ENCODE measurements around the gene NDUFA11. TPM values are rescaled to one million over a fixed set of nuclear protein-coding genes. Genes with fewer than 3 reads are reported as not detected.
A peak's percentile ranks its signal among the peaks of the same experiment; 100 is the strongest.

Gene NDUFA11
- total RNA-seq, 6 experiments from 2014 or later = 277 to 334 (median 300) TPM

DNA sequence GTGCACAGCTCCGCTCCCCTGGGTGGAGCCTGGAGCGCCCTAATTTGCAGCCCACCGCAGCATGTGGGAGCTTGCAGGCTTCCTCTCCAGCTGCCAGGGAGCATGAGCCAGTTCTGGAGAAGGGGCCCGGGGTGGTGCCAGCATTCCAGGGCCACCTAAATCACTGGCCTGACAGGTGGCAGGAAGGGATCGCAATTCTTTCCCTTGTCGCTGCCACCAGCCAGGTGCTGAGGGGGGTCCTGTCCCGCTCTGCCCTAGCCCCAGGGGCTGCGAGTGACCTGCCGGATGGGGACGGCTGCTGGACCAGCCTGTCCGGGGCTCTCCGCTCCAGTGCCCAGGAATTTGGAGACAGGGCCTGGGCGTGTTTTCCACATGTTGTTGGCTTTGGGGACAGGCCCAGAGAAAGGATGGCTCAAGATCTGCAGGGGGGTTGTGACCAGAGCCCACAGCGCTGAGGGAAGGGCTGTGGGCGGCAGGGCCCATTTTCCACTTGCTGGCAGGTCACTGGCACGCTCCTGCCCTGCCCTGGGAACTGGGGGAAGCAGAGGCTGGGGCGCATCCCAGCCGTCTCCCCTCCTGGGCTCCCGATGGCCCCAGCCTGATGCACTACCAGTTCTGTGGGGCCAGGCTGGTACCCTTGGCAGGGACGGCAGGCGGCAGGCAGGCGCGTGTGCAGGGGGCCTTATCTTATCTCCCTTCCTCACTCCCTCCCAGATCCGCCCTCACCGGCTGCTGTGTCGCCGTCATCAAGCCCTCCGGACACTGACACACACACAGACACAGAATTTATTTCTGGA is 9.5 kb downstream of the NDUFA11 start:
- no peaks in the 10 kb centered on the region for H3K9me3 Mint-ChIP-seq
- no peaks in the 10 kb centered on the region for H3K36me3 Mint-ChIP-seq (ENCODE audit: low read depth)
- peaks cover 8% of the 10 kb centered on the region for H3K4me1 Mint-ChIP-seq (ENCODE audit: low read depth)
- TF ChIP-seq, protein P1, sequence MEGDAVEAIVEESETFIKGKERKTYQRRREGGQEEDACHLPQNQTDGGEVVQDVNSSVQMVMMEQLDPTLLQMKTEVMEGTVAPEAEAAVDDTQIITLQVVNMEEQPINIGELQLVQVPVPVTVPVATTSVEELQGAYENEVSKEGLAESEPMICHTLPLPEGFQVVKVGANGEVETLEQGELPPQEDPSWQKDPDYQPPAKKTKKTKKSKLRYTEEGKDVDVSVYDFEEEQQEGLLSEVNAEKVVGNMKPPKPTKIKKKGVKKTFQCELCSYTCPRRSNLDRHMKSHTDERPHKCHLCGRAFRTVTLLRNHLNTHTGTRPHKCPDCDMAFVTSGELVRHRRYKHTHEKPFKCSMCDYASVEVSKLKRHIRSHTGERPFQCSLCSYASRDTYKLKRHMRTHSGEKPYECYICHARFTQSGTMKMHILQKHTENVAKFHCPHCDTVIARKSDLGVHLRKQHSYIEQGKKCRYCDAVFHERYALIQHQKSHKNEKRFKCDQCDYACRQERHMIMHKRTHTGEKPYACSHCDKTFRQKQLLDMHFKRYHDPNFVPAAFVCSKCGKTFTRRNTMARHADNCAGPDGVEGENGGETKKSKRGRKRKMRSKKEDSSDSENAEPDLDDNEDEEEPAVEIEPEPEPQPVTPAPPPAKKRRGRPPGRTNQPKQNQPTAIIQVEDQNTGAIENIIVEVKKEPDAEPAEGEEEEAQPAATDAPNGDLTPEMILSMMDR (IDR thresholded peaks at IDR 0.05) = no peak
- no peak overlapping the region for H3K27ac Mint-ChIP-seq
- no peak overlapping the region for H3K4me3 Mint-ChIP-seq
- H3K27me3 Mint-ChIP-seq (ENCODE audit: insufficient read depth) = peaks cover 11% of the 10 kb centered on the region
- no peak for DNase-seq

DNA sequence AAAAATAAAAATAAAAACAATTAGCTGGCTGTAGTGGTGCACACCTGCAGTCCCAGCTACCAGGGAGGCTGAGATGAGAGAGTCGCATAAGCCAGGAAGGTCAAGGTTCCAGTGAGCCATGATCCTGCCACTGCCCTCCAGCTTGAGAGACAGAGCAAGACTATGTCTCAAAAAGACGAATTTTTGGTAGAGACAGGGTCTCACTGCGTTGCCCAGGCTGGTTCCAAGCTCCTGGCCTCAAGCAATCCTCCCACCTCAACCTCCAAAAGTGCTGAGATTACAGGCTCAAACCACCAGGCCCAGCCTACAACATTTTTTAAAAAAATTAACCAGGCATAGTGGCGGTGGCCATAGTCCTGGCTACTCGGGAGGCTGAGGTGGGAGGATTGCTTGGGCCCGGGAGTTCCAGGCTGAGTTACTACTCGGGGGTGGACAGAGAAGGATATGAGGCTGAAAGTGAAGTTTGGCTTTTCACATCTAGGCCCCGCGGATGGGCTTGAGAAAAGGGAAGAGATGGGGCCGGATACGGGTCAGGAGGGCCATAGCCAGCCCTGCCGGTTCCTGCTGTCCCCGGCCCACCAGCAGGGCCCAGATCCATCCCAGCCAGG is 10.2 kb downstream of the NDUFA11 start:
- no peak for DNase-seq
- peaks cover 11% of the 10 kb centered on the region for H3K27me3 Mint-ChIP-seq (ENCODE audit: insufficient read depth)
- H3K9me3 Mint-ChIP-seq = no peaks in the 10 kb centered on the region
- no peaks in the 10 kb centered on the region for H3K36me3 Mint-ChIP-seq (ENCODE audit: low read depth)
- no peak overlapping the region for H3K4me3 Mint-ChIP-seq
- no peak overlapping the region for H3K27ac Mint-ChIP-seq
- peaks cover 8% of the 10 kb centered on the region for H3K4me1 Mint-ChIP-seq (ENCODE audit: low read depth)
- TF ChIP-seq, protein P1 (IDR thresholded peaks at IDR 0.05) = no peak

DNA sequence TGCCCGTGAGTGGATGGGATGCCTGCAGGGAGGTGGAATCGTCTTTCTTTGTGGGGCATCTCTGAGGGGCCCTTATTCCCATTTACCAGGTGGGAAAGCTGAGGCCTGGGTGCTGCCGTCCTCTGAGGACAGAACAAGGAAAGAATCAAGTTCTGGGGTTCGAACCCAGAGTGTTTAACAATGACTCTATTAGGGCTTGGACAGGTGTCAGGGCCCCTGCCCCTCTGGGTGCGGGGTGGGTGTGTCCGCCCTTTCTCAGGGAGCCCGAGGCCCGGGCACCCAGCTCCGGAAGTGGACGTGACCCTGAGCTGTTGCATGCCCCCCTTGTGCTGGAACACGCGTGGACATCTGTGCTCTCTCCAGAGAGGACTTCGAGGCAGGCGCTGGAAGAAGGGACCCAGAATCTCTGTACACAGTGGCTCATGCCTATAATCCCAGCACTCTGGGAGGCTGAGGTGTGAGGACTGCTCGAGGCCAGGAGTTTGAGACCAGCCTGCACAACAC is 10.8 kb downstream of the NDUFA11 start:
- Mint-ChIP-seq H3K4me1 (ENCODE audit: low read depth) (peaks cover 8% of the 10 kb centered on the region), H3K27me3 (ENCODE audit: insufficient read depth) (peaks cover 11% of the 10 kb centered on the region), H3K9me3 (no peaks in the 10 kb centered on the region), H3K36me3 (ENCODE audit: low read depth) (no peaks in the 10 kb centered on the region), H3K27ac (no peak overlapping the region), H3K4me3 (no peak overlapping the region)
- no peak for DNase-seq
- TF ChIP-seq, protein P1 (IDR thresholded peaks at IDR 0.05) = peak; percentile 23; the same call in 1 of the 2 replicates

DNA sequence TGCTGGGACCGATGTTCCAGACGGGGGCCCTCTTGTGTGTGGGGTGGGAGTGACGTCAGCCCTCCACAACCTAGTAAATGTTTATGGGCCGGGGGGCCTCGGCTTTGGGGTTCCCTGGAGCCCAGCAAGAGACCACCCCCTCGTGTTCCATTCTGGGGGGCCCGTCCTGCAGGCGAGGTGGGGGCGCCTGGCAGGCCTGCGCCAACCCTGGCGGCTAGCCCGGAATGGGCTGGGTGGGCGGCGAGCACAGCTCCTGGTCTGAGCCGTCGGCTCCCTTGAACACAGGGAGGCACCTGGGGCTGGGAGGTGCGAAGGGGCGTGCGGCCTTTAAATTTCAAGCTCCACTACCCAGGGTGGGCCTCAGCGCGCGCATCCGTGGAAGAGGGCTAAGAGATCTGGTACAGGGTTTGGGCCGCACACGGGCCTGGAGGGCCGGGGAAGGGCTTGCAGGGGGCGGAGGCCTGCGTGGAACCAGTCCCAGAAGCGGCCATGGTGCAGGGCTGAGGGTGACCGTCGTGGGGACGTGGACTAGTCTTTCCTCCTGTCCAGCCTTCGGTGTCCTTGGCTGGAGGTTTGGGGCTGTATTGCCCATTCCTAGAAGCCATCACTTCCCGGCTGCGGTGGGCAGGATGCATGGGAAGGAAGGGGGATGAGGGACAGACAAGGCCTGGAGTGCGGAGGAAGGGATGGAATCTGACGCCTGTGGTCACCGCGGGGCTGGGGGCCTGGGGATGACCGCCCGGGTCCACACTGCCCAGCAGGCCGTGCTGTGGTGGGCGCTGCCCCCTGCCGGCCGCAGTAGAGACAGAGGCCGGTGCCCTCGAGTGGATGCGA is 11.4 kb downstream of the NDUFA11 start:
- no peak overlapping the region for H3K4me3 Mint-ChIP-seq
- H3K4me1 Mint-ChIP-seq (ENCODE audit: low read depth) = peaks cover 8% of the 10 kb centered on the region
- TF ChIP-seq, protein P1 (IDR thresholded peaks at IDR 0.05) = peak; percentile 86
- H3K27ac Mint-ChIP-seq = no peak overlapping the region
- peaks cover 11% of the 10 kb centered on the region for H3K27me3 Mint-ChIP-seq (ENCODE audit: insufficient read depth)
- no peaks in the 10 kb centered on the region for H3K36me3 Mint-ChIP-seq (ENCODE audit: low read depth)
- H3K9me3 Mint-ChIP-seq = no peaks in the 10 kb centered on the region
- DNase-seq = no peak

DNA sequence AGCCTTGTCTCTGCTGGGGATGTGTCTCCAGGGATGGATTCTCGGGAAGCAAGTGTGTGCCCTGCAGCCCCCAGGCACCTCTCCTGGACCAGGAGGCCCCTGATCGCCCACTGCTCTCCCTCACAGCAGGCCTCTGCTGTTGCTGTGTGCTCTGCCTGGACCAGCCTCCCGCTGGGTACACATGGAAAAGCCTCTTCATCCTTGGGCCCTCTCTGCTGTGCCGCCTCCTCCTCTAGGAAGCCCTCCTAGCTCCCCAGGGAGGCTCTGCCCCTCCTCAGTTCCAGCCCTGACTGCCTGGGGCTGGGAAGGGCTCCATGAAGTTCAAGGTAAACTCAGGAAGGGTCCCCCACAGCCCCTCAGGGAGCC is 12.0 kb downstream of the NDUFA11 start:
- Mint-ChIP-seq H3K9me3 (no peaks in the 10 kb centered on the region), H3K27ac (no peak overlapping the region), H3K27me3 (ENCODE audit: insufficient read depth) (peaks cover 13% of the 10 kb centered on the region), H3K36me3 (ENCODE audit: low read depth) (no peaks in the 10 kb centered on the region), H3K4me1 (ENCODE audit: low read depth) (peaks cover 8% of the 10 kb centered on the region), H3K4me3 (no peak overlapping the region)
- DNase-seq = no peak
- TF ChIP-seq, protein P1 (IDR thresholded peaks at IDR 0.05) = no peak

Measured in HFFc6 (cell line).